GM13976 (cell line): ENCODE measurements around the gene ALK.

Experiments
- DNase-seq: peaks from one replicate; pipeline ENCODE4 v3.0.0; 2012; ENCODE audit warnings: low spot score
- CTCF ChIP-seq: IDR thresholded peaks from 2 replicates; pipeline ENCODE4 v1.5.1; 2012; ENCODE audit warnings: borderline replicate concordance, mild to moderate bottlenecking; ENCODE audit not compliant: insufficient read depth; ENCODE audit errors: extremely low read depth, missing control alignments, control extremely low read depth
- in situ Hi-C: fragments of 300-500 bp; cut with MboI; formaldehyde crosslinking; loops from one replicate; pipeline ENCODE4 v1.12.0; 2022; ENCODE audit warnings: low sequenced_read_pairs, mixed read lengths, inconsistent platforms; ENCODE audit not compliant: unreplicated experiment

The ALK gene

GRCh38 chr2:29892585-29893259 is 28.7 kb downstream of the ALK start:
- in situ Hi-C loops = no loop called here
- no peak for TF ChIP-seq CTCF
- DNase-seq = no peak

- no peak for DNase-seq
- in situ Hi-C loops = no loop called here
- no peak for TF ChIP-seq CTCF
Measured at GRCh38 chr2:29881089-29881730, 40.2 kb downstream of the ALK start.

GRCh38 chr2:29880084-29880483 is 41.3 kb downstream of the ALK start:
- in situ Hi-C loops = no loop called here
- no peak for DNase-seq
- no peak for TF ChIP-seq CTCF

GRCh38 chr2:29879456-29879855 is 41.9 kb downstream of the ALK start:
- no peak for DNase-seq
- in situ Hi-C loops = no loop called here
- TF ChIP-seq CTCF = no peak

- no peak for TF ChIP-seq CTCF
- in situ Hi-C loops = no loop called here
- no peak for DNase-seq
Measured at GRCh38 chr2:29878898-29879297, 42.5 kb downstream of the ALK start.

GRCh38 chr2:29876374-29876773 is 45.0 kb downstream of the ALK start:
- no peak for DNase-seq
- in situ Hi-C loops = no loop called here
- TF ChIP-seq CTCF = no peak
